GM18511 (cell line): ENCODE results near the gene LRMDA.
"Not testable (repeated sequence)": the region's sequence is repeated elsewhere in the genome, so short reads cannot be mapped to it uniquely, and the experiment has no call there.

Experiments used
- ATAC-seq: cut with Tn5 transposase; IDR thresholded peaks from one replicate; pipeline ENCODE4 v1.9.1; 2021; ENCODE audit warnings: mild to moderate bottlenecking, moderate library complexity; ENCODE audit not compliant: unreplicated experiment

The LRMDA gene

GRCh38 chr10:75605096-75605495 is 173.7 kb downstream of the LRMDA start:
- ATAC-seq: no peak

DNA sequence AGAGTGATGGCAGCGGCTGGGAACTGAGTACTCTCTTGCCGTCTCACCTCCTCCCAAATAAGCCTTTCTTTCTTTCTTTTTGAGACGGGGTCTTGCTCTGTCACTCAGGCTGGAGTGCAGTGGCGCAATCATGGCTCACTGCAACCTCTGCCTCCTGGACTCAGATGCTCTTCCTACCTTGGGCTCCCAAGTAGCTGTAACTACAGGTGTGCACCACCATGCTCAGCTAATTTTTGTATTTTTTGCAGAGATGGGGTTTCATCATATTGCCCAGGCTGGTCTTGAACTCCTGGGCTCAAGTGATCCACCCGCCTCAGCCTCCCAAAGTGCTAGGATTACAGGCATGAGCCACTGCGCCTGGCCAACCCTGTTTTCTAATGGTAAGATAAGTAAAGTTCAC is 174.4 kb downstream of the LRMDA start:
- ATAC-seq: peak; percentile 12

DNA sequence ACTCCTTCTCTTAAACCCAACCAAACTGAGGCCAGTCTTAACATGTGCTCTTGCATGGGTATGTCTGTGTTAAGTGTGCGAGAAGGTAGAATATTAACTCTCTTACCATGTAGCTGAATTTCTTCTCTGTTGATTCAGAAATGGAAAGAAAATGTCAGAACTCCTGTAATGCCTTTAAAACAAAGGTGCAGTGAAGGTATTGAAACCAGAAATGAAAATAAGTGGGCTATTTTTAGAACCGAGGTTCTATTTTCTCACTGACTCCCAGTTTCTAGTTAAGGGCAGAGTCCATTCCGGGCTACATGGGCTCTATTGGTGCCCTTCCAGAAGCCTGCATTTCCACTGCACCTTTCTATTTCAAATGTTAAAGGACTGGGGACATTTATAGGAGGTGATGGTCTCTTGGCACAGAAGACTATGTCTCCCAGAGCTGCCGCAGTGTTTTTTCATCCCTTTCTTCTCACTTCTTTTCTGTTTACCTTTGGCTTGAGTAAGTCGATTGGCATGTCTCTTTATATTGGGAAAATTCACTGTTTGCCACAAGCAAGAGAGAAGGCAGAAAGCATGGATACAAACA is 174.9 kb downstream of the LRMDA start:
- peak; percentile 83 for ATAC-seq

DNA sequence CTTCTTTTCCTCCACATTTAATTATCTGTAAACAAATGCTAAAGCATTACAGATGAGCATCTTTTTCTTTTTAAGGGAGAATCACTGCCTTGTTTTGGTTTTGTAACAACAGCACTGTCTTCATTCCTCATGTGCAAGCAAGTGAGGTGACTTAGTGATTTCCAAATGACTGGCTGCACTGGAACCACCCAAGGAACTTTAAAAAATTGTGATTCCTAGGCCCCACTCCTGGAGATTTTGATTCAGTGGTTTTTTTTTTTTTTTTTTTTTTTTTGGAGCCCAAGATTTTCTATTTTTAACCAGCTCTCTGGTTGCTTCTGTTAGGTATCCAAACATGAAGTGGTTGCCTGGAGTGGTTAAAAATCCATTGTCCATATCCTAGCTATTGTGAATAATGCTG is 176.2 kb downstream of the LRMDA start:
- no peak for ATAC-seq

- ATAC-seq: no peak
Observed at GRCh38 chr10:75610183-75610582, 178.8 kb downstream of the LRMDA start.

GRCh38 chr10:75611172-75611992 is 180.0 kb downstream of the LRMDA start:
- peak; percentile 48 for ATAC-seq

DNA sequence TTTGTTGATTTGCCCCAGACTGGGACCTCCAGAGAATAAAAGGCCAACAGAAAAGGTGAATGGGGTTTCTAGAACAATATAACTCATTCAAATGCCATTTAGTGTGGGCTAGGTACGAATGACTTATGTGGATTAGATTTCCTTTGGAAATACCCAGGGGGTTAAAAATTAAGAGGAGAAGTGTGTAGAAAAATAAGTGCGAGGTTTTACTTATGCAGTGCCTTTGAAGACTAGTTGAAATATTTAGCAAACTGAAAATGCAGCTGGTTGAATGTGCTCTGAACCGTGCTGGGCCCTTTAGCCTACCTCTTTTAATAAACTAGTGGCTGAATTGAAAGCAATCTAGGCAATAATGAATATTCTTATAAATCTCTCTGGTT is 180.6 kb downstream of the LRMDA start:
- ATAC-seq: peak; percentile 19

- peak; percentile 29 for ATAC-seq
Observed at GRCh38 chr10:75612904-75613684, 181.7 kb downstream of the LRMDA start.

DNA sequence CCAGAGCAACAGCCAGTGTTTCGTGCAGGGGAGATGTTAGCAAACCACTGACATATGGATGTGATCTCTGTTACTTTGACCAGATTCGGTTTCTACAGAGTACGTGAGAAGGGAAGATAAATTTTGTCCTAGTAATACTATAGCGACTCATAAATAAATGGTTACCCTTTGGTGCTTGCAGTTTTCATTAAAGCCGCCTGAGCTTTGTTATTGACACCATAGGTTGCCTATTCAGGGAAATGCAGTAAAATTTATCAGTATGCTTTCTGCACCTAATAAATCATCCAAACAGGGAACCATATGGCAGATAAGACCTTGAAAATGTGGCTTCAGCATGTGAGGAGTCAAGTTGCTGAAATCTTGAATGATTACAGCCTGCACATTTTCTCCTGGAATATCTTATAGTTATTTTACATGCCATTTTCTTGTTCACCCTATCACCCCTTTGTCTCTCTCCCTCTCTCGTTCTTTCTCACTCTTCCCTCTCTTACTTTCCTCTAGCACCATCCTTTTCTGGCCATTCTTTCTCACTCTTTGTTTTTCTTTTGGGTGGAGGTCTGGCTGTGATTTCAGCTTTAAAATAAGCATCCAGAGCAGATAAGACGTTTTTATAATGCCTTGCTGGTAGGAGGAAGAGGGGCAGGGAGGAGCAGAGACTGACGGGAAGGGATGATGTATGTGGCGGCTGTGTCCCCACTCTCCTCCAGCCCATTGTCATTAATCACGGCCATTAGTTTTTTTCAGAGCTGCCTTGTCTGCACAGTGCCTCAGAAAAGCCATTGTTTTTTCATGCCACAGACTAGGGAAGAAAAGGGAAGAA is 182.5 kb downstream of the LRMDA start:
- peak; percentile 48 for ATAC-seq

- ATAC-seq: no peak
Observed at GRCh38 chr10:75616076-75616475, 184.7 kb downstream of the LRMDA start.

- ATAC-seq: no peak
Observed at GRCh38 chr10:75616874-75617478, 185.6 kb downstream of the LRMDA start.

- no peak for ATAC-seq
Observed at GRCh38 chr10:75617485-75618155, 186.2 kb downstream of the LRMDA start.

GRCh38 chr10:75619635-75620034 is 188.2 kb downstream of the LRMDA start:
- no peak for ATAC-seq

- ATAC-seq: no peak
Observed at GRCh38 chr10:75620356-75620755, 188.9 kb downstream of the LRMDA start.

- not testable (repeated sequence) for ATAC-seq
Observed at GRCh38 chr10:75621003-75621402, 189.6 kb downstream of the LRMDA start.

DNA sequence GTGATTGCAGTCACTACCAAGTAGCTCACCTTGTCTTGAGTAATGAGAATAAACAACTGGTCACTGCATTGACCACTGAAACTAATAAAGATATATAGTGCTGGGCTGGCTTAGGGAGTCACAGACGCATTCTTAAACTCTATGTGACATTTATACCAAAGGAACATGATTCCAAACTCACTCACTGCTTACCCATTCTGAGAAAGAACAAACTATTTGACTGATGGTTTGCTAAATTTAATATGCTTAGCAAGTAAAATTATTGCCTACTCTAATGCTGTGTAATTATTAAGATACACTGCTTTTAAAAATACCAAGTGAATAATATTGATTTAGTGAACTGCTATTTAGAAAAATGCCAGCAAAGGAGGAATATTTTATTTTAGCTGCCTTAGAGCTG is 191.1 kb downstream of the LRMDA start:
- ATAC-seq: no peak

DNA sequence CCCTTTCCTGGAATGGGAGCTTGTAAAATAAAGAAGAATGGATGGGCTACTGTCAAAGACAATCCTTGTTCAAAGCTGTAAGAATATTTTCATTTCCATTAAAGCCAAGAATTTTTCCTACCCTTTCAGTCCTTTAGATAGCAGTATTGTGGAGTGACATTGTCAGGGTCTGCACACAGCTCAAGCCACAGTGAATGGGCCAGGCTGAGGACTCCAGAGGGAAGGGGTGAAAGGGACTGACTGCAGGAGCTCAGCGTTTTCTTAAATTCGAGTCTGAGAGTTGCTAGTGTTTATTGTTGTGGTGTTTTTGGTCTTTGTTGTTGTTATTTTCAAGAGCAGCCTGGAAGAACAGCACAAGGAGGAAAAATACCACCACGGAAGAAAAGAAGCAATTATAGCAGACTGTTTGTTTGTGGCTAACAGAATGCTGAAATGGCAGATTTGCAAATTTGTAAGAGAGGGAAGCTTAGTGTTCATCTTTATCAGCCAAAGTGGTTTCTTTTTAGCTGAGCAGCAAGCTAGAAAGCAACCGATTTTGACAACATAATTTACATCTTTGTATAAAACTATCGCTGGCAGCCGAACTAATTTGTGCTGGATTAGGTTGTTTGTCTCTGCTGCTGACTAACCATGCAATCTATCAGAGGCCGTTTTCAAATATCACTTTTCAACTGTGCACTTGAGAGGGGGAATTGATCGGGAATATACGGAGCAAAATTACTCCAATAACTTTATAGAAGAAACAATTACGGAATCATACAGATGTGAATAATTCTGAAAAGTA is 192.1 kb downstream of the LRMDA start:
- ATAC-seq: no peak

GRCh38 chr10:75624638-75625037 is 193.2 kb downstream of the LRMDA start:
- ATAC-seq: no peak

GRCh38 chr10:75630746-75631145 is 199.3 kb downstream of the LRMDA start:
- no peak for ATAC-seq
